Activated CD4-positive, CD25-positive, alpha-beta regulatory T cell treated with anti-CD3 and anti-CD28 coated beads, Interleukin-2, amount 50 U/mL, for 24 hours (primary cell): ENCODE measurements around the gene ERBIN.
"Not testable (repeated sequence)": the region's sequence is repeated elsewhere in the genome, so short reads cannot be mapped to it uniquely, and the experiment has no call there.

Experiments used
- ATAC-seq, 2 donors: fragments of 150-1000 bp; cut with Tn5 transposase; one replicate each; pipeline ENCODE4 v1.10.0; 2021; ENCODE audit warnings: mild to moderate bottlenecking in 1 of 2, moderate library complexity in 1 of 2

Gene ERBIN

DNA sequence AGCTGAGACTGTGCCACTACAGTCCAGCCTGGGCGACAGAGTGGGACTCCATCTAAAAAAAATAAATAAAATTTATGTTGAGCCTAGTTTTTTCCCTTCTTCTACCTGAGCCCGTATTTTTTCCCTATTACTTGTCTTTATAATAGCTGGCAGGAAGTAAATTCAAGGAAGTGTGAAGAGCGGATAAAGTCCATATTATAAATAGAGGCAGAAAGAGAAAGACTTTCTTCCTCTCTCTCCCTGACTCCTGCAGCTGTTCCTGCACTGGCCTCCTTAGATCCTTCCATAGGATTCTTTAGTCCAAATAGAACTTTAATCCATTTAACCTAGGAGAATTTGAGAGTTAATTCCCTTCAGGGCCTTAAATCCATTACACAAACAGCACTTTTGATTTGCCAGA, 10.3 kb upstream of the ERBIN start:
- ATAC-seq: no peak

DNA sequence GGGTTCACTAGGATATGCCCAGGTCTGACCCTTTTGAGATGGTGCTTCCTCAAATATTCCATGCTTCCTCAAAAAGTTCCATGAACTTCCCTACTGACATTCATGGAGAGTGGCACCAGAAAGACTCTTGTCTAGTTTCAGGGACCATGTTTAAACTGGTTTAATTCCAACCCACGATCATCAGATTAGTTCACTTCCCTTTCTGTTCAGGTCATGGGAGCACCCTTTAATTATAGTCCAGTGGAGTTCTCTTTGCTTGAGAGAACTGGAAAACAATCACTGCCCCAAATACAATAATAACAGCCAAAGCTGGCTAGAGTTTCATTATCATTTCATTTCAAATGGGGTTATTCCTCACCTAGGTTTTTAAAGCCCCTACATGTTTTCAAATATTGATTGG, 9.7 kb upstream of the ERBIN start:
- ATAC-seq: no peak

DNA sequence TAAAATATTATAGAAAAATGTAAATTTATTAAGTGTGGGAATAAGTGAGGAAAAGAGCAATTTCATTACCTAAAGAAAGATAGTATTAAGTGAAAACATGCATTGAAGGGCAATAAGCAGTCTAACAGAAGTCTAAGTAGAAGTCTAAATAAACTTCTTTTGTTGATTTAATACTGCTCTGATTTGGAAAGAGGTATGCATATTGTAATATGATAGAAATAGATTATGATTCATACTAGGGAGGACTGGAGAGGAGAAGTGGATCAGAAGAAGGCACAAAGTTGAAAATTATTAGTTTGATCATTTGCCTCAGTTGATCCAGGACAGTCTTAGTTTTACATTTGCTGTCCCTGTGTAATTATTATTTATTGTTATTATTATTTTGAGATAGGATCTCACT, 6.6 kb upstream of the ERBIN start:
- no peak for ATAC-seq

- no peak for ATAC-seq
These were observed 3.0 kb upstream of the ERBIN start for GRCh38 chr5:65923339-65923738.

DNA sequence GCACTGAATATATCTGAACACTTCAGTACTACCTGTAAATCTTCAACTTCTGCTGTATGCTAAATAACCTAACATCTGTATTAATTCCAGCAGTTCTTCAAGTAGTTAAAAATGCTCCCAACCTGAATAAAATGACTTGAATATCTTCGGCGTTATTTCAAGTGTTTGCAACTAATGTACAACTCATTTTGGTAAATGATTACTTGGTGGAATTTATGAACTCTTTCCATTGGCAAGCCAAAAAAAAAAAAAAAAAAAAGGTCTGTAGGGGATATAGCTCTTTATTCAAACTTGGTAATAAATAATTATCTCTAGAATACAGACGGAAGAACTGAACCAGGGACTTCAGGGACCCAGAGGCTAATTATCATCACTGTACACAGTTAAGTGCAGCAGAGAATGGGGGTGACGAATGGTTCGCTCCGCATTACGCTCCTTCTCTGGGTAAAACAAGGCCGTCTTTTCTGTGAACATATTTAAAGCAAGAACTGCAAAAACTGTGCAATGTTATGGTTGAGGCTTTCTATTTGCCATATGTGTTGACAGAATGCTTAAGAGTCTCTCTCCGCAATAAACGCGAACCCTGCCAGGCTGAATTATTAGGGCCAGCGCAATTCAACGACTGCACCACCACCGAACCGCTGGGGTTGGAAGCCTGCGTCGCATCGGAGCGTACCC, 1.9 kb upstream of the ERBIN start:
- no peak for ATAC-seq

- ATAC-seq: peak; percentile 48 to 50
These were observed 1.3 kb upstream of the ERBIN start for GRCh38 chr5:65925044-65925600.

DNA sequence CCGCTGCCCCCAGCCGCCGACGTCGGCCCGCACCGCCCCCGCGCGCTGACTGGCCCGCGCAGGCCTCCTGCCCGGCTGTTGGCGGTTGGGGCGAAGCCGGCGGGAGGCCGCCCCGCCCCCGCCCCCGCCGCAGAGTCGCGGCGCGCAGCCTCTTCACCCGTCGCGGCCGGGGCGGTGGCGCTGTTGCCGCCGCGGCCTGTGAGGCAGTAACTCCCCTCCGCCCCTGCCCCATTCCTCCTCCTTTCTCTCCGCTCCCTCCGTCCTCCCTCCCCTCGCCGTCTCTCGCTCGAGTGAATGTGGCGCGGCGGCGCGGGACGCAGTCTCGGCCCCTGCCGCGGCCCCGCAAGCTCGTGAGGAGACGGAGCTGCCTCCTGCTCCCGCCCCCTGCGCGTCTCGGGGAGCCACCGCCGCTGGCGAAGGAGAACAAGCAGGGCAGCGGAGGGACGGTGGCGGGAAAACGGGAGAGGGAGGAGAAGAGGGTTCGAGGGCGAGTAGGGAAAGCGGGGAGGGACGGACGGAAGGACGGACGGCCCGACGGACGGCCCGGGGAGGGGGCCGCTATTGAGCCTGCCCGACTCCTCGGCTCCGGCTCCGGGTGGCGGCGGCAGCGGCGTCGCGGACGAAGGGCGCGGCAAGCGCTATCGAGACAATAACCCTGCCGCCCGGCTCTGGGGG, 637 bp upstream of the ERBIN start:
- ATAC-seq: peak; percentile 72 to 78

- no peak for ATAC-seq
These were observed 518 bp downstream of the ERBIN start for GRCh38 chr5:65926893-65927292.

DNA sequence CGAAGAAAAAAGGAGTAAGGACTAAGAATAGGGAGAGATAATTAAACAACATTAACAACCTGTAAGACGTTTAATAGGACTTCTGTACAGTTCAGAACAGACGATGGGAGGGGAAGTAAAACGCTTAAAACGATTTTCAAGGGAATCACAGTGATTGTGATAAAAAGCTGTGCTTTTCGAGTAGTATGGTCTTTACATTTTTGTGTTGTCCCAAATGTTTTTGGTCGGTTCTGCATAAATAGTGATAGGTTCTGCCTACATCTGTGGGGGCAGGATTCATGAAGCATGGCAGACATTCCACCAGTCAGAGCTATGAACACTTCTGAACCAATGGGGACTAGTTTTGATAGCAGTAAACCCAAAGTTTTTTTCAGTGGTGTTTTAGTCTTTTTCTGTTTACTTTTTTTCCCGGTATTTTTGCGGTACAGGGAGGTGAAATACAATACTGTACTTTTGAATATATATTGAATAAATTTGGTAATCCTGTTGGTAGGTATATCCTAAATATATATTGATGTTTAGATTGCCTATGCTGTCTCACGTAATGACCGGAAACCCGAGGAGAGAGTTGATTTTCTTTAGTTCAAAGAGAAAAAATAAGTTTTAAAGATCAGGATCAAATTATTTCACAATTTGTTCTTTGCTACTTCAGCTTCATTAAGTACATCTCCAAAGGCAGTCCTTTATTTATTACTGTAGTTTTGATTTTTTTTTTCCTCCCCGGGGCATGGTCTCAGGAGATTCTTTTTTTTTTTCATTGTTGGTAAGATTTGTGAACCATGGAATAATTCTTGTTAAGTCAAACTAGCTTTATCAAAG, 1.3 kb downstream of the ERBIN start:
- peak; percentile 40 to 47 for ATAC-seq

DNA sequence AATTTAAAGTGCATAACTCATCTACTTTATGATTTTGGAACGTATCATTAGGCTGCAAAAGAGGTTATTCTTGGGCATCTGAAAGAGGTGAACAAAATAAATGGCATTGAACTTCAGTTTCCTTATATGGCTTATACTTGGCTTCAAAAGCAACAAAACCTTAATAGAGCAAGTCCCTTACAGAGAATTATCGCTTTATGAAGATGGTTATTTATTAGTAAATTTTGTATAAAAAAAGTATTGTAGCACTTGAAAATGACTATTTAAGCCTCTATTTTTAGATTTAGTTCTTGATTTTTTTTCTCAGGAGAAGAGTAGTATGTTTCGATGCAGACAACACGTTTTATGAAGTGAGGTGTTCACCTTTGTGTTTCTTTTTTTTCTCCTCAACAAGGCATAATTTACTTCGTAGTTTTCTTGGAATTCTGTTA, 2.0 kb downstream of the ERBIN start:
- ATAC-seq: no peak

GRCh38 chr5:65928860-65929259, 2.5 kb downstream of the ERBIN start:
- no peak for ATAC-seq

GRCh38 chr5:65932676-65933075, 6.3 kb downstream of the ERBIN start:
- ATAC-seq: no peak

DNA sequence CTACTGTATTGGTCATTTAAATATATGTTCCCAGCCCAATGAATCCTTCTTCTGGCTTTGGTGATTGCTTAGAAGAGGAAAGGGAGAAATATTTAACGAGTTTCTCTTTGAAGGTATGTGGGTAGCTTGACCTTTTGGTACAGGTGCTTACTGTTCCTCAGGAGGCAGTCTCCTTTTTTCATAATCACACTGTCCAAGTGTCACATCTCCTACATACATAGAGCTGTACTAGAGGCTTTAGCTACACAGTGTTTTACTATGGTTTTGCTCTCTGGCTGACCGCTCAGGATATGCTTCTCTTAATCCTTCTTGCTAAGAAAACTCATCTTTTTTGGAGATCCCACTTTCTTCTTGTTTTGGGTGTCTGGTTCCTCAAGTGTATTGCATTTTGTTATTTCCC, 6.9 kb downstream of the ERBIN start:
- ATAC-seq: no peak

GRCh38 chr5:65938256-65938655, 11.9 kb downstream of the ERBIN start:
- no peak for ATAC-seq

GRCh38 chr5:65943771-65944170, 17.4 kb downstream of the ERBIN start:
- no peak for ATAC-seq

DNA sequence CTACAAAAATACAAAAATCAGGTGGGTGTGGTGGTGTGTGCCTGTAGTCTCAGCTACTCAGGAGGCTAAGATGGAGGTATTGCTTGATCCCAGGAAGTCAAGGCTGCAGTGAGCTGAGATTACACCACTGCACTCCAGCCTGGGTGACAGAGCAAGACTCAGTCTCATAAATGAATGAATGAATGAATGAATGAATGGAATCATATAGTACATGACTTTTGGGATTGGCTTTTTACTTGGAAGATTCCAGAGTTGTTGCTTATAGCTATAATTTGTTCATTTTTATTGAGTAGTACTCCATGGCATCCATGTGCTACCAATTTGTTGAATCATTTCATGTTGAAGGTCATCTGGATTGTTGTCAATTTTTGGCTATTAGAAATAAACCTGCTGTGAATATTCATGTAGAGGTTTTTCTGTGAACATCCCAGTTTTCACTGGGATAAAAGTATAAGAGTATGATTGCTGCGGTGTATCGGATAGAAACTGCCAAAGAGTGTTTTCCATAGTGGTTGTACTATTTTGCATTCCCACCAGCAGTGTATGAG, 19.9 kb downstream of the ERBIN start:
- ATAC-seq: no peak

- ATAC-seq: no peak
These were observed 21.9 kb downstream of the ERBIN start for GRCh38 chr5:65948115-65948747.

DNA sequence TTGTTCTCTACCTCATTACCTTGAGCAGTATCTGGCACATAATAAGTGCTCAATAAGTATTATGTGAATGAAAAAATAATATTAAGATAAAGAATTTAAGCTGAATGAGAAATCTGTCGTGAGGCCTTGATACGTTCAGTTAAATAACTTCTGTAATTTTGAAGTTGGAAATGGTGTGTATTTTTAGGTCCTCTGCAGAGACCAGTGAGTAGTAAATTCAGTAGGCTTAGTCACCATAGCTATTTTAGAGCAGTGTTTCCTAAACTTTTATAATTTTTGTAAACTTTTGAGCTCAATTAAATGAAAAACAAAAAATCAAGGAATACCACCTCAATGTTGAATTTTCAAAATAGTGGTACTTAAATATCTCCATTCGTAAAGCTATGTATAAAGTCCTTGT, 25.0 kb downstream of the ERBIN start:
- no peak for ATAC-seq

- ATAC-seq: no peak
These were observed 25.9 kb downstream of the ERBIN start for GRCh38 chr5:65952259-65952658.

DNA sequence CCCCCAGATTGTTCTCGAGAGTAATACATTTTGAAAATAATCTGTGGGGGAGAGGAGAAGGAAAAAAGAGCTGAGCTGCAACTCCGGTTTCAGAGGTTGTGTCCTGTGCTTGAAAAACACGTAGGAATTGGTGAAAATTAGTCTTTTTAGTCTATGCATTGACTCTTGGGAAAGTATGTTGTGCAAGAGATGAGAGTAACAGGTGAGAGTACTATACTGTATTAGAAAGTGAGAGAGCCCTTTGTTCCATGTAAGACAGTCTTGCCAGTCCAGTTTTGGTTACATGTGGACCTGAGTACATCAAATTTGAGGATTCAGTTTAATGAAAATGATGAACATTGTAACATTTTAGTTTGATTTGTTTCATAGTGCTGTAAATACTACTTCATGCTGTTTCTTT, 27.8 kb downstream of the ERBIN start:
- ATAC-seq: no peak

DNA sequence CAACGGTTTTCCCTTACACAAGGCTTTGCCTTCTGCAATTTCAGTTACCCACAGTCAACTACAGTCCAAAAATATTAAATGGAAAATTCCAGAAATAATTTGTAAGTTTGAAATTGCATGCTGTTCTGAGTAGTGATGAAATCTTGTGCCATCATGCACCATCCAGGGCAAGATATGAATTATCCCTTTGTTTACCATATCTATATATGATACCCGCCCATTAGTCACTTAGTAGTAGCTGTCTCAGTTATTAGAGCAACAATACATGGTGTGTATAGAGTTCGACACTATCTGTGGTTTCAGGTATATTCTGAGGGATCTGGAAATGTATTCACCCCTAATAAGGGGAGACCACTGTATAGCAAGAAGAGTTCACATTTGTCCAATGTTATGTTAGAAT, 29.4 kb downstream of the ERBIN start:
- peak in 1 of 2 donors; percentile 28 for ATAC-seq

- not testable (repeated sequence) for ATAC-seq
These were observed 31.3 kb downstream of the ERBIN start for GRCh38 chr5:65957703-65958102.

DNA sequence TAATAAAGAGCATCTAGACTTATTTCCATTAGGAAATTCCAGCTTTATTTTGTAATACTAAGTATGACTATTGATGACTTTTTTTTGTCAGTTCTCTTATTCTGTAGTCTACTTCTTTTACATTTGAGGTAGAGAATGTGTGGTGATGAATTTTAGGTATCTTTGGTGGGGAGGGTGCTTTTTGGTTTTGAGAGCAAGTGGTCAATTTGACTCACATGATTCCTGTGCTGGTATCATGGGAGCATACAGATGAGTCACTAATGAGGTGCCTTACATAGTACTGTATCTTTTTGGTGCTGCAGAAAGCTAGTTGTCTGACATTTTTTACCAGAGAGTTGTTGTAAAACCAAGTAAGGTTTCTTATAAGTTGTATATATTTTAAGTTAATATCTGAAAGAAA, 35.3 kb downstream of the ERBIN start:
- ATAC-seq: peak; percentile 97 to 99
